H1 (cell line): ENCODE measurements around the gene DCP1A. TPM values are rescaled to one million over a fixed set of nuclear protein-coding genes. Genes with fewer than 3 reads are reported as not detected.

Experiments
- MAFK ChIP-seq: IDR thresholded peaks from 2 replicates; pipeline ENCODE4 v1.6.1; 2012; ENCODE audit warnings: low read depth, mild to moderate bottlenecking, improper control_type of control experiment, low read length
- TEAD4 ChIP-seq: IDR thresholded peaks from 2 replicates; pipeline ENCODE4 v1.6.1; 2012; ENCODE audit warnings: low read depth, low read length, inconsistent platforms, mixed read lengths
- polyA plus RNA-seq, 7 experiments: library from polyadenylated mRNA; depleted of rRNA in 3 of 7; stranded (reverse) in 5 of 7; unstranded in 2 of 7; fragments of >200 nt in 5 of 7; fragments of 200-250 nt in 2 of 7; gene quantifications; 1 replicate in 5 of 7; 2 replicates in 1 of 7; 4 replicates in 1 of 7; pipeline versions ENCODE4 v1.2.1 to v1.2.3, GENCODE V29; 2011 to 2013; ENCODE audit warnings: missing spikeins in 2 of 7, mixed read lengths in 2 of 7
- total RNA-seq: library from RNA; stranded (reverse); fragmentation: NEBNext Ultra II Directional; extraction: Animal tissue kit (Norgen Biotek cat#: 25700); gene quantifications from 2 replicates; pipeline ENCODE4 v1.2.1, GENCODE V29; 2021

Gene DCP1A
- total and polyA plus RNA-seq, 2 of the 8 experiments (the other 6 are each of a cell fraction or from before 2014, with no cell fraction given) = 13.2 to 15.9 TPM

DNA sequence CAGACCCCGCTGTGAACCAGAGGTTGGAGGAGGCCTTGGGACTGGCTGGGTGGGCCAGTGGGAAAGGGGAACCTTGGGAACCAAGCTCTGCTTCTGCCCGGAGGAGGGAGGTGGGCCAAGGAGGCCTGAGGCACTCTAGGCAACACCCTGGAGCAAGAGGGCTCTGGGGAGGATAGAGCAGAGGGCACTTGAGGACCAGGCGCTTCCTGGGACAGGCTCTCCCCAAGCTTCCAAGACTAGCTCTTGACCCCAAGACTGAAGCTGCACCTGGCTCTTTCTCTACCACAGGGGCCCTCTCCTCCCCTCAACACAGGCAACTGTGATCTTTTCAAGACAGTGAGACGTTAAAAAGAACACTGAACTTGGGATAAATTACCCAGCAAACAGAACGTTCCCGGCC is 111.8 kb downstream of the DCP1A start (continued):
- TF ChIP-seq MAFK = no peak
- TF ChIP-seq TEAD4 = no peak
